Measurements from ENCODE around the gene MANBA.
"Not testable (repeated sequence)": the region's sequence is repeated elsewhere in the genome, so short reads cannot be mapped to it uniquely, and the experiment has no call there.

The MANBA gene

GRCh38 chr4:102718833-102719575, 41.8 kb downstream of the MANBA start:
- not testable (repeated sequence) for FAIRE-seq

- no peak for FAIRE-seq
These were observed 43.2 kb downstream of the MANBA start for GRCh38 chr4:102717448-102718092.

GRCh38 chr4:102715057-102715456, 45.7 kb downstream of the MANBA start:
- no peak for FAIRE-seq

- not testable (repeated sequence) for FAIRE-seq
These were observed 47.0 kb downstream of the MANBA start for GRCh38 chr4:102713774-102714173.

- no peak for FAIRE-seq
These were observed 47.7 kb downstream of the MANBA start for GRCh38 chr4:102713096-102713495.

GRCh38 chr4:102710986-102711385, 49.8 kb downstream of the MANBA start:
- no peak for FAIRE-seq

GRCh38 chr4:102709060-102709459, 51.7 kb downstream of the MANBA start:
- FAIRE-seq = not testable (repeated sequence)

- no peak for FAIRE-seq
These were observed 53.6 kb downstream of the MANBA start for GRCh38 chr4:102707150-102707549.

- no peak for FAIRE-seq
These were observed 55.3 kb downstream of the MANBA start for GRCh38 chr4:102705391-102705935.

GRCh38 chr4:102696758-102697157, 64.0 kb downstream of the MANBA start:
- no peak for FAIRE-seq

GRCh38 chr4:102694791-102695190, 66.0 kb downstream of the MANBA start:
- FAIRE-seq = no peak

- no peak for FAIRE-seq
These were observed 66.9 kb downstream of the MANBA start for GRCh38 chr4:102693861-102694260.

- no peak for FAIRE-seq
These were observed 67.4 kb downstream of the MANBA start for GRCh38 chr4:102693262-102693850.

- FAIRE-seq = no peak
These were observed 68.3 kb downstream of the MANBA start for GRCh38 chr4:102692474-102692873.

GRCh38 chr4:102687982-102688433, 72.8 kb downstream of the MANBA start:
- no peak for FAIRE-seq

GRCh38 chr4:102687373-102687981, 73.3 kb downstream of the MANBA start:
- FAIRE-seq = no peak

GRCh38 chr4:102685768-102686167, 75.0 kb downstream of the MANBA start:
- FAIRE-seq = no peak

GRCh38 chr4:102684610-102685052, 76.1 kb downstream of the MANBA start:
- FAIRE-seq = no peak

- FAIRE-seq = no peak
These were observed 76.7 kb downstream of the MANBA start for GRCh38 chr4:102683881-102684609.

- no peak for FAIRE-seq
These were observed 82.0 kb downstream of the MANBA start for GRCh38 chr4:102678695-102679335.

- FAIRE-seq = no peak
These were observed 82.7 kb downstream of the MANBA start for GRCh38 chr4:102678107-102678506.

- no peak for FAIRE-seq
These were observed 85.6 kb downstream of the MANBA start for GRCh38 chr4:102675141-102675540.
